NCI-H1417 (cell line): ENCODE measurements around the gene STK11.
A peak's percentile ranks its signal among the peaks of the same experiment; 100 is the strongest.

Source experiments
- DNase-seq, 3 experiments: peaks; one replicate each; lab custom pipeline; 2025; lab: John Stamatoyannopoulos, UW

The STK11 gene

DNA sequence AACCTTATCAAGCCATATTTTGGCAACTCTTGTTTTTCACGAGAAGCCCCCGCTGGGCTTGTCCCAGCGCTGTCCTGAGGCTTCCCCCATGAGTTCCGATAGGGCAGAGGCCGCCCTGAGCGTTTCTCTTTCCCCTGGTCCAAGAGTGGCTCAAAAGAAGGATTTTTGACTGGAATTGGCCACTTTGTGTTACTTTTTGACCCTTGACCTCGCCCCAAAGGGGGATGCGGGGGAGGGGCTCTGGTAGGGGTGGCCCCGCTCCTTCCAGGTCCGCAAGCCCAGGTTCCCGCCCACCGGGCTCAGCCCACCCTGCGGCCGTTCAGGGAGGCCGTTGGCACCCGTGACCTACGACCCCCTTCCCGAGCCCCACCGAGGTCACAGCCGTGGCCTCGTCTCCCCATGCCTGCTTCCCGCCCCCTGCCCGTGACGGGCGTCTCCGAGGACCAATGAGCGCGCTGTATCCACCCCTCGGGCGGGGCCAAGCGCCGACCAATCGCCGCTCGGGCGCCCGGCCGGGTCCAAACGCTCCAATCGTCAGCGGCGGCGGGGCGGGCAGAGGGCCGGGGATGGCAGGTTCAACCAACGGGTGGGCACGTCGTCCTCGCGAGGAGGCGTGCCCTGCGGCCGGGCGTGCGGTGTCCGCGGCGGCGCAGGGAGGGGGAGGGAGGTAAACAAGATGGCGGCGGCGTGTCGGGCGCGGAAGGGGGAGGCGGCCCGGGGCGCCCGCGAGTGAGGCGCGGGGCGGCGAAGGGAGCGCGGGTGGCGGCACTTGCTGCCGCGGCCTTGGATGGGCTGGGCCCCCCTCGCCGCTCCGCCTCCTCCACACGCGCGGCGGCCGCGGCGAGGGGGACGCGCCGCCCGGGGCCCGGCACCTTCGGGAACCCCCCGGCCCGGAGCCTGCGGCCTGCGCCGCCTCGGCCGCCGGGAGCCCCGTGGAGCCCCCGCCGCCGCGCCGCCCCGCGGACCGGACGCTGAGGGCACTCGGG, at the start of gene STK11:
Gene STK11 (plus strand): TSS at position 665 of the 986 bp plus-strand sequence. CDS start 1,136 bp downstream, outside the sequence.
- DNase-seq: peak; percentile 98 to 99 (median 98)

GRCh38 chr19:1156305-1156801, 49.2 kb upstream of the STK11 start:
- no peak for DNase-seq

- DNase-seq: no peak
Observed at GRCh38 chr19:1156830-1157615, 48.6 kb upstream of the STK11 start.

DNA sequence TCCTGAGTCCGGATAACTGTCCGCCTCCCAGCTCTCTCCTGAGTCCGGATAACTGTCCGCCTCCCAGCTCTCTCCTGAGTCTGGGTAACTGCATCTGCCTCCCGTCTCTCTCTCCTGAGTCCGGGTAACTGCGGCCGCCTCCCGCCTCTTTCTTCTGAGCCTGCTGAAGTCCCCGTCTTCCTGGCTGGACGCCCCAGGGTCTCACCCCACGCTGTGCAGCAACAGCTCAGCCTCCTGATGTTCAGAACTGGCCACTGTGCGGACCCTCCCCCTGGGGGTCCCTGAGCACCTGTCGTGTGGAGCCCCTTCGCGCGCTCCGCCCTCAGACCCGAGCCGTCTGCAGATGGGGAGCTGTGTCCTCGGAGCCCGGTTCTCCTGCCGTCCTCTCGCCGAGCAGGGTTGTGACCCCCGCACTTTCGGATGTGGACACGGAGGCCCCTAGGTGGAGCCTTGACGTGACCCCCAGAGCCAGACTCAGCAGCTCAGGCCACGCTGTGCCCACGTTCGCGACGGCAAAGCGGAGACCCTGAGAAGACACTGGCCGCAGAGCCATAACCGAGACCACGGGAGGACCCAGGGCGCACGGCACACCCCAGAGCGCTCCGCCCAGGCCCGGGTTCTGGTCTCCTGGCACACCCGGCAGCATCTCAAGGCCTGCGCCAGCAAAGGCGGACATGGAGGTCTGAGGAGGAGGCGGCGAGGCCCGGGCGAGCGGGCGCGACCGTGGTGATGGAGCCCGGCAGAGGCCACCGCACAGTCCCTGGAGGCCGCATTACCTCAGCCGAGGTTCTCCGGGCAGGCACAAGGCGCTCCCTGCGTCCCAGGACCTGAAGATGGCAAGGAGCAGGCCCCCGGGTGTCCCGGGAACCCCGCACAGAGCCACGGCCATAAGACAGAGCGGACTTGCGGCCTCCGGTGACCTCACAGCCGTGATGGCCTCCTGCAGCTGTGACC, 47.4 kb upstream of the STK11 start:
- no peak for DNase-seq

DNA sequence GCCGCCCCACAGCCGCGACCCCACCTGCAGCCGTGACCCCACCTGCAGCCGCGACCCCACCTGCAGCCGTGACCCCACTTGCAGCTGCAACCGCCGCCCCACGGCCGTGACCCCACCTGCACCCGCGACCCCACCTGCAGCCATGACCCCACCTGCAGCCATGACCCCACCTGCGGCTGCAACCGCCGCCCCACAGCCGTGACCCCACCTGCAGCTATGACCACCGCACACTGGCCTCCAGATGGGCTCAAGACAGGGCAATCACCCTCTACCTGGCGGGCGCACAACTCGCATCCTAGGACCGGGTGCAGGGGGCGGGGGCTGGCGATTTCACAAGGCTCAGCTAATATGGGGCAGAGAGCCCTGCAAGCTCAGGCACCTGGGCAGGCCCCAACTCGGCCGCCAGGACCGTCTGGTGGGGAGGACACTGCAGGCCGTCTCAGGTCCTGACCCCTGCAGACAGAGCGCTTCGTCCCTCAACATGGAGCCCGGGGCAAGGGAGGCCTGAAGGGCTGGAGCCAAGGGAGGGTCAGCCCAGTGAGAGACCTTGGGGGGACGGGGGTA, 46.6 kb upstream of the STK11 start:
- no peak for DNase-seq

GRCh38 chr19:1159864-1160595, 45.5 kb upstream of the STK11 start:
- no peak for DNase-seq

DNA sequence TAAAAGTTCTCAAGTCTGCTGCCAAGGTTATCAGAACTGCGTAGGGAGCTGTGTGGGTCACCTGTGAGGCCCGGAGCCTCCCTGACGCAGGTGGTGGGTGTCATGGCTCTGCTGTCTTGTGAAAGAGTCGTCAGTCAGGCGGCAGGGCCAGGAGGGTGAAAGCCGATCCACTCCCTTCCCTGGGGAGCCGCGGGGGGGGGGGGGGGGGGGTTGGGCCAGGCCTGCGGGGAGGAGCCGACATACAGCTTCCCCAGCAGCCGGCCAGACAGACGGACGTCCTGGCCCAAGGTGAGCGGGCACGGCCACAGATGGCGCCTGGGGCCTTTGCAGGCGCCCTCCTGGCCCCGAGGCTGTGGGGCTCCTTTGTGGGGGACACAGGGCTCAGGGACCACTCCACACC, 43.9 kb upstream of the STK11 start:
- DNase-seq: peak in 2 of 3 experiments; percentile 24 to 66

- DNase-seq: no peak
Observed at GRCh38 chr19:1162404-1163282, 42.9 kb upstream of the STK11 start.

DNA sequence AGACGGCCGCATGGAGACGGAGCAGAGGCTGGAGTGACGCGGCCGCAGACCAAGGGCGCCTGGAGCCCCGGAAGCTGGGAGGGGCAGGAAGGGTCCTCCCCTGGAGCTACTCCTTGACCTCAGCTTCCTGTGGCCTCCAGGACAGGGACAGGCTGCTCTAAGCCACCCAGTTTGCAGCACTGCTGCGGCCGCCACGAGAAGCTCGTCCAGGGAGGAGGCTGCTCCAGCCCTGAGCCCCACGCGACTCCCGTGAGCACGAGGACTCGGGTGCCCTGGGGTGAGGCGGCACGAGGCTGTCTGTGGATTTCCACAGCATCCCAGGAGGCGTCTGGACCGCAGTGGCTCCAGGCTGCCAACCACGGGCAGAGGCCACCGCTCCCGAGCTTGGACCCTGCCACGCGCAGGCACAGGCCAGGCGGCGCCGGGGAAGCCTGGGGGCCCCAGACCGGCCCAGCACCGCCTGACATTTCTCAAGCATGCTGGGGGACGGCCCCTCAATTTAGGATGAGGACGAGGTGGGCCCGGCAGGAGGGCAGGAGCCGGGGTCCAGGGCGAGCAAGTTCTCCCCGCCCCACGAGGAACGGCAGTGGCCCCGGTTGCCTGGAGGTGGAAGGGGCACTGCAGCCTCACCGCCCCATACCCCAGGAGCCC, 42.2 kb upstream of the STK11 start:
- DNase-seq: no peak

DNA sequence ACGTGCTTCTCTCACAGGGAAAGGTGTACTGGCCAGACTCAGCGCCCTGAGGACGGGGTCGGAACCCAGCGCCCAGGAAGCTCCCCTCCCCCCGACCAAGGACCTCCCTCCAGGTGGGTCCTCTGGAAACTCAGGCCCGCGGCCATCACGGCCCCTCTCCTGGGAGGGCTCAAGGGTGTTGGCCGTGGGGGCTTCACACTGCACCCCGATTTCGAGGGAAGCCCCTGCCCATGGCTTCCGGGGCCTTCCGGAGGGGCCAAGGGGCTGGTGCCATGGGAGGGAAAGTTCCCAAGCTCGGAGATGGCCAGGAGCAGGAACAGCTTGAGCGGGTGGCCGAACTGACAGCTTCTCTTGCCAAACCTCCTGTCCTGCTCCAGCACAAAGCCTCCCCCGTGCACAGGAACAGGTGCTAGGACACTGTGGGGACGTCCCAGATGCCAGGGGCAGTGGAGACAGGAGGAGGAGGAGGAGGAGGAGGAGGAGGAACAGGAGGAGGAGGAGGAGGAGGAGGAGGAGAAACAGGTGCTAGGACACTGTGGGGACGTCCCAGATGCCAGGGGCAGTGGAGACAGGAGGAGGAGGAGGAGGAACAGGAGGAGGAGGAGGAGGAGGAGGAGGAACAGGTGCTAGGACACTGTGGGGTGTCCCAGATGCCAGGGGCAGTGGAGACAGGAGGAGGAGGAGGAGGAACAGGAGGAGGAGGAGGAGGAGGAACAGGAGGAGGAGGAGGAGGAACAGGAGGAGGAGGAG, 41.5 kb upstream of the STK11 start:
- no peak for DNase-seq

GRCh38 chr19:1164684-1165531, 40.7 kb upstream of the STK11 start:
- no peak for DNase-seq

DNA sequence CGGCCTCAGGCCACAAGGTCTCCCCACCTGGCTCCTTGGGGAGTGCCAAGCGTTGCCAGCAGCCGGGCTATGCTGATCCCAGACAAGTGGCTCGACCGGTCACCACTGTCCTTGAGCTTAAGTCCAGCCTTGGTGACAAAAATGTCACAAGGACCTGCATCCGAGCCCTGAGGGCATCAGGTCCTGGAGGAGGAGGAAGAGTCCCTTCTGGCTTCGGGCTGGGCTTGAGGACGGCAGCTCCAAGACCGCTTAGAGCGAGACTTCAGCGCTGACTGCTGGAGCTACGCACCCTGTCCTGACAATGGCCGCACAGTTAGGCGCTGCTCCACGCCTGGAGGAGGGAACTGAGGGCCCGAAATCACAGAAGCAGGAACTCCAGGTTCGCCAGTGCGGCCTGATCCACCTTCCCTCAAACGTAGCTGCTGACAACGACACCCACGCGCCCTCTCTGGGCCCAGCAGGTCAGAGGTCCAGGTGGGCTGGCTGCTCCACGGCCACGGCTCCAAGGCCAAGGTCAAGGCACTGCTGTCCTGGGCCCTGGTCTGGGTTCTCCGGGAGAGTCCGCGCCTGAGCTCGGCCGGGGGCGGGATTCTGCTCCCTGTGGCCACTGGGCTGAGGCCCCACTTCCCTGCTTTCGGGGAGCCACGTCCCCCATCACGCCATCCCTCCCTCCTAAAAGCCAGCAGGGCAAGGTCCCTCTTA, 38.6 kb upstream of the STK11 start:
- no peak for DNase-seq

GRCh38 chr19:1167687-1168571, 37.6 kb upstream of the STK11 start:
- DNase-seq: no peak

GRCh38 chr19:1168572-1169410, 36.8 kb upstream of the STK11 start:
- no peak for DNase-seq

- no peak for DNase-seq
Observed at GRCh38 chr19:1169411-1169791, 36.2 kb upstream of the STK11 start.
